ENCODE data around the gene SMIM11. TPM values are rescaled to one million over a fixed set of nuclear protein-coding genes. Genes with fewer than 3 reads are reported as not detected.
A peak's percentile ranks its signal among the peaks of the same experiment; 100 is the strongest.
"Not testable (repeated sequence)": the region's sequence is repeated elsewhere in the genome, so short reads cannot be mapped to it uniquely, and the experiment has no call there.

The SMIM11 gene
- total and polyA plus RNA-seq, 2 of the 4 experiments (the other 2 are of a cell fraction) = 3.6 to 8.8 TPM

DNA sequence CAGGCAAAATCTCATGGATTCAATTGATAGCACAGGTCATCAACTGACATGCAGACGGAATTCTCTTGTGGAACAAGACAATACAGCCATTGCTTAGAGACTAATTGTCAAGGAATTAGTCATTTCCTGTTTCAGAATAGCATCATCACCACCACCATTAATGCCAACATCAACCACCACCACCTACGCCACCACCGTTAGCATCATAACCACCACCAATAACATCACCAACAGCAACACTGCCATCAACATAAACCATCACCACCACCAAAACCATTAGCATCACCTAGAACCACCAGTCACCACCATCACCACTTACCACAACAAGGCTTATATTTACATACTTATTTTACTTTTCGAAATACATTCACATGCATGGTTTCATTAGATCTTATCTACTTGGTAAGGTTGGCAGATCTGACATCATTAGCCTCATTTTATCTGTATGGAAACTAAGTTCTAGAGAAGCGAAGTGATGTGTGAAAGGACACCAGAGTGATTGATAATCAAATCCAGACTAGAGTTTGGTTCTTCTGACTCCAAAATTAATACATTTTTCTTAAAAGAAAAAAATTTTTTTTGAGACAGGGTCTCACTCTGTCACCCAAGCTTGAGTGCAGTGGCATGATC is 42.3 kb downstream of the SMIM11 start:
- DNase-seq; H3K4me3 ChIP-seq (ENCODE audit: insufficient read depth, low read depth, low read length); H3K4me1 ChIP-seq (ENCODE audit: control insufficient read depth, insufficient read depth, low read length); dilution Hi-C loops (cut with HindIII; ENCODE audit: low sequenced_read_pairs, unreplicated experiment); H2BK20ac ChIP-seq (ENCODE audit: low read depth, low read length); H2AFZ ChIP-seq (replicated peaks; ENCODE audit: low read length, poor library complexity); H3K23ac ChIP-seq (ENCODE audit: low read depth, low read length); H3K79me1 ChIP-seq (ENCODE audit: low read depth in 1 of 2, low read length in 2 of 2); H2BK5ac ChIP-seq (ENCODE audit: low read depth, low read length, poor library complexity, severe bottlenecking); ATAC-seq (ENCODE audit: low read depth); H4K5ac ChIP-seq (ENCODE audit: low read depth, low read length); BruUV-seq (replicated peaks); H3K4me2 ChIP-seq (ENCODE audit: low read depth, low read length); H3K9me3 ChIP-seq (ENCODE audit: control insufficient read depth, insufficient read depth, low read length); intact Hi-C loops (cut with micrococcal nuclease); H2BK120ac ChIP-seq (ENCODE audit: low read depth, low read length); H2AK5ac ChIP-seq (ENCODE audit: low read depth, low read length); H3K14ac ChIP-seq (replicated peaks; ENCODE audit: low read depth, low read length); H3K27ac ChIP-seq (ENCODE audit: insufficient read depth, low read length); H3K56ac ChIP-seq (ENCODE audit: extremely low read depth, insufficient read depth, low read length); H3K4ac ChIP-seq (ENCODE audit: low read depth, low read length); H3K36me3 ChIP-seq (ENCODE audit: control insufficient read depth, insufficient read depth, low read length); H3K9me1 ChIP-seq (ENCODE audit: insufficient read depth, low read length); H3K18ac ChIP-seq (ENCODE audit: low read depth, low read length); H4K8ac ChIP-seq (ENCODE audit: low read depth in 2 of 2, low read length in 2 of 2); H4K20me1 ChIP-seq (ENCODE audit: insufficient read depth, low read length); H4K91ac ChIP-seq (ENCODE audit: insufficient read depth, low read depth, low read length); H3K9ac ChIP-seq (ENCODE audit: low read depth, low read length); CTCF ChIA-PET; POLR2A ChIA-PET (ENCODE audit: unreplicated experiment); H2BK15ac ChIP-seq (ENCODE audit: low read depth, low read length); H2AK9ac ChIP-seq (replicated peaks; ENCODE audit: low read depth, low read length, poor library complexity); H3K27me3 ChIP-seq (ENCODE audit: control insufficient read depth, insufficient read depth, low read length); in situ Hi-C loops (cut with MboI; ENCODE audit: low sequenced_read_pairs): not testable (repeated sequence)
- WGBS, 2 experiments (ENCODE audit: extremely low coverage in 2 of 2, insufficient read length in 1 of 2) = no CpG with 5 or more reads among the region's 5 CpGs

DNA sequence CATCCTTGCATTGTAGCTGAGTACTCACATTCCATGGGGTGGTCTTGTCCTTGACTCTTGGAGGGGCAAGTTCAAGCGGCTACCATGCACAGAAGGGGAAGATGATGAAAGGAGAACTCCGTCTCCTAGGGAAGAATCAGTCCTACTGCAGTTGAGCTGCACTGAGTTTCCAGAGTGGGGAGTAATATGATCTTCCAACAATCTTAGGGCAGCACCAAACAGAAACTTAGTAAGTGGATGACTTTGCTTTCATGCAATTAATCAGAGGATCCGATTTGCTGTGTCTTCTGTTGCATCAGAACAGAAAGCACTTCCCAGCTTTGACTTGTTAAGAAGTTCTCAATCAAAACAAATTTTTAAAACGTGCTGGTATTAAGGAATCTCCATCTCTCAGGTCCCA is 48.5 kb downstream of the SMIM11 start, which contains the start of gene SMIM34:
Gene SMIM34, minus strand, starts transcription at position 147 of the 400 bp plus-strand sequence. Its CDS starts 112 bp downstream, at position 35.
- H3K14ac ChIP-seq (replicated peaks; ENCODE audit: low read depth, low read length); BruUV-seq (replicated peaks); H4K91ac ChIP-seq (ENCODE audit: insufficient read depth, low read depth, low read length); POLR2A ChIA-PET (ENCODE audit: unreplicated experiment); H3K18ac ChIP-seq (ENCODE audit: low read depth, low read length); DNase-seq; H3K4me2 ChIP-seq (ENCODE audit: low read depth, low read length); H3K4ac ChIP-seq (ENCODE audit: low read depth, low read length); H3K36me3 ChIP-seq (ENCODE audit: control insufficient read depth, insufficient read depth, low read length); H2BK20ac ChIP-seq (ENCODE audit: low read depth, low read length); H4K5ac ChIP-seq (ENCODE audit: low read depth, low read length); H3K4me3 ChIP-seq (ENCODE audit: insufficient read depth, low read depth, low read length); H3K9me1 ChIP-seq (ENCODE audit: insufficient read depth, low read length); intact Hi-C loops (cut with micrococcal nuclease); H2AK9ac ChIP-seq (replicated peaks; ENCODE audit: low read depth, low read length, poor library complexity); H3K9me3 ChIP-seq (ENCODE audit: control insufficient read depth, insufficient read depth, low read length); H3K9ac ChIP-seq (ENCODE audit: low read depth, low read length); H3K27ac ChIP-seq (ENCODE audit: insufficient read depth, low read length); H2BK15ac ChIP-seq (ENCODE audit: low read depth, low read length); in situ Hi-C loops (cut with MboI; ENCODE audit: low sequenced_read_pairs); H2AK5ac ChIP-seq (ENCODE audit: low read depth, low read length); dilution Hi-C loops (cut with HindIII; ENCODE audit: low sequenced_read_pairs, unreplicated experiment); H4K8ac ChIP-seq (ENCODE audit: low read depth in 2 of 2, low read length in 2 of 2); H3K79me1 ChIP-seq (ENCODE audit: low read depth in 1 of 2, low read length in 2 of 2); H2BK5ac ChIP-seq (ENCODE audit: low read depth, low read length, poor library complexity, severe bottlenecking); H3K56ac ChIP-seq (ENCODE audit: extremely low read depth, insufficient read depth, low read length); CTCF ChIA-PET; H3K27me3 ChIP-seq (ENCODE audit: control insufficient read depth, insufficient read depth, low read length); H3K23ac ChIP-seq (ENCODE audit: low read depth, low read length); H2AFZ ChIP-seq (replicated peaks; ENCODE audit: low read length, poor library complexity); H2BK120ac ChIP-seq (ENCODE audit: low read depth, low read length); H4K20me1 ChIP-seq (ENCODE audit: insufficient read depth, low read length); H3K4me1 ChIP-seq (ENCODE audit: control insufficient read depth, insufficient read depth, low read length): not testable (repeated sequence)
- WGBS, 2 experiments (ENCODE audit: extremely low coverage in 2 of 2, insufficient read length in 1 of 2) = no CpG with 5 or more reads among the region's 4 CpGs
- ATAC-seq (ENCODE audit: low read depth) = peak; percentile 66

All from IMR-90 (cell line).